T-helper 1 cell treated with Interleukin-12 subunit alpha and Interleukin-12 subunit beta and Interleukin-4 antibody, amounts not matched to agents 30 ng/mL and 1 ng/mL, for 36 hours (primary cell): ENCODE data around the gene CFAP251. TPM values are rescaled to one million over a fixed set of nuclear protein-coding genes. Genes with fewer than 3 reads are reported as not detected.

Source experiments
- intact Hi-C: fragments of 100-400 bp; cut with micrococcal nuclease; formaldehyde crosslinking; loops from one replicate; pipeline ENCODE4 v1.15.1; 2024
- total RNA-seq: library from RNA; stranded (reverse); gene quantifications from 2 replicates; pipeline ENCODE4 v1.2.3, GENCODE V29; 2022

The CFAP251 gene
- total RNA-seq, 1 donor from 2014 or later, result 0.96 TPM

- intact Hi-C loops, result no loop called here
Measured at GRCh38 chr12:122051231-122051876, 133.0 kb downstream of the CFAP251 start.

GRCh38 chr12:122052285-122052684 lies 133.9 kb downstream of the CFAP251 start:
- intact Hi-C loops, result no loop called here

Other genes with a start within 250 kb of the CFAP251 start
- gene MORN3, start 248.9 kb upstream of the CFAP251 start, total RNA-seq, result 2.4 and 2.7 TPM in 2 replicates
- 9.2 and 9.4 TPM in 2 replicates for gene TMEM120B, start 205.8 kb upstream of the CFAP251 start, total RNA-seq
- gene RHOF, start 124.9 kb upstream of the CFAP251 start, total RNA-seq, result 113 and 121 TPM in 2 replicates
- gene SETD1B, start 114.6 kb upstream of the CFAP251 start, total RNA-seq, result 37.5 and 38.1 TPM in 2 replicates
- gene HPD, start 59.7 kb upstream of the CFAP251 start, total RNA-seq, result not detected in 2 replicates
- 57.9 and 62.1 TPM in 2 replicates for gene PSMD9, start 29.8 kb upstream of the CFAP251 start, total RNA-seq
- 5.2 and 6.2 TPM in 2 replicates for gene BCL7A, start 103.3 kb downstream of the CFAP251 start, total RNA-seq
- gene MLXIP, start 160.2 kb downstream of the CFAP251 start, total RNA-seq, result 57.6 and 59.2 TPM in 2 replicates